WTC11 (cell line): ENCODE data around the gene MCM7. TPM values are rescaled to one million over a fixed set of nuclear protein-coding genes. Genes with fewer than 3 reads are reported as not detected.

Experiments
- ESRRA ChIP-seq: sonication (generic); formaldehyde crosslinking; IDR thresholded peaks from 2 replicates; pipeline ENCODE4 v1.8.1; 2022; ENCODE audit warnings: mild to moderate bottlenecking, missing genetic modification reagents, borderline replicate concordance
- ETV6 ChIP-seq: sonication (generic); formaldehyde crosslinking; IDR thresholded peaks from 2 replicates; pipeline ENCODE4 v1.8.1; 2022; ENCODE audit warnings: mild to moderate bottlenecking, missing genetic modification reagents
- GABPB1 ChIP-seq: sonication (generic); formaldehyde crosslinking; IDR thresholded peaks from 2 replicates; pipeline ENCODE4 v1.8.1; 2023; ENCODE audit warnings: mild to moderate bottlenecking, missing genetic modification reagents
- HMGA2 ChIP-seq: fragments of 250-450 bp; sonication (Bioruptor Pico); IDR thresholded peaks from 2 replicates; pipeline ENCODE4 v1.4.0; 2021; ENCODE audit warnings: mild to moderate bottlenecking, moderate library complexity
- KAT7 ChIP-seq: sonication (generic); formaldehyde crosslinking; IDR thresholded peaks from 2 replicates; pipeline ENCODE4 v1.8.1; 2023; ENCODE audit warnings: missing genetic modification reagents, mild to moderate bottlenecking, borderline replicate concordance
- MXD4 ChIP-seq: fragments of 250-450 bp; sonication (Bioruptor Pico); IDR thresholded peaks from 2 replicates; pipeline ENCODE4 v1.8.0; 2021; ENCODE audit warnings: mild to moderate bottlenecking, moderate library complexity, borderline replicate concordance
- NFYB ChIP-seq: sonication (generic); formaldehyde crosslinking; conservative IDR thresholded peaks from 2 replicates; pipeline ENCODE4 v1.8.0; 2022; ENCODE audit warnings: low read depth, missing genetic modification reagents
- PRRX2 ChIP-seq: fragments of 250-450 bp; sonication (Bioruptor Pico); IDR thresholded peaks from 2 replicates; pipeline ENCODE4 v1.8.0; 2021; ENCODE audit warnings: mild to moderate bottlenecking
- SMAD4 ChIP-seq: sonication (generic); formaldehyde crosslinking; IDR thresholded peaks from 2 replicates; pipeline ENCODE4 v1.8.0; 2022; ENCODE audit warnings: mild to moderate bottlenecking, missing genetic modification reagents
- SP1 ChIP-seq: sonication (generic); formaldehyde crosslinking; conservative IDR thresholded peaks from 2 replicates; pipeline ENCODE4 v1.8.1; 2022; ENCODE audit warnings: missing genetic modification reagents
- TCF7 ChIP-seq: sonication (generic); formaldehyde crosslinking; IDR thresholded peaks from 2 replicates; pipeline ENCODE4 v1.8.0; 2022; ENCODE audit warnings: mild to moderate bottlenecking, low read depth, missing genetic modification reagents, moderate library complexity
- TP53 ChIP-seq: sonication (generic); formaldehyde crosslinking; IDR thresholded peaks from 2 replicates; pipeline ENCODE4 v1.8.1; 2023; ENCODE audit warnings: mild to moderate bottlenecking, missing genetic modification reagents
- ZNF121 ChIP-seq: sonication (generic); formaldehyde crosslinking; IDR thresholded peaks from 2 replicates; pipeline ENCODE4 v1.8.0; 2023; ENCODE audit warnings: missing genetic modification reagents
- ZNF138 ChIP-seq: sonication (generic); formaldehyde crosslinking; conservative IDR thresholded peaks from 2 replicates; pipeline ENCODE4 v1.8.1; 2022; ENCODE audit warnings: mild to moderate bottlenecking, moderate library complexity, missing genetic modification reagents
- ZNF219 ChIP-seq: sonication (generic); formaldehyde crosslinking; IDR thresholded peaks from 2 replicates; pipeline ENCODE4 v1.8.0; 2023; ENCODE audit warnings: missing genetic modification reagents, mild to moderate bottlenecking, borderline replicate concordance
- ZNF232 ChIP-seq: sonication (generic); formaldehyde crosslinking; IDR thresholded peaks from 2 replicates; pipeline ENCODE4 v1.8.0; 2022; ENCODE audit warnings: mild to moderate bottlenecking, missing genetic modification reagents
- ZNF317 ChIP-seq: sonication (generic); formaldehyde crosslinking; IDR thresholded peaks from 2 replicates; pipeline ENCODE4 v1.8.1; 2023; ENCODE audit warnings: low read depth, mild to moderate bottlenecking, moderate library complexity, missing genetic modification reagents, borderline replicate concordance
- ZNF416 ChIP-seq: fragments of 250-450 bp; sonication (Bioruptor Pico); IDR thresholded peaks from 2 replicates; pipeline ENCODE4 v1.9.0; 2021; ENCODE audit warnings: mild to moderate bottlenecking, inconsistent platforms
- ZNF423 ChIP-seq: fragments of 250-450 bp; sonication (Bioruptor Pico); IDR thresholded peaks from 2 replicates; pipeline ENCODE4 v2.1.2; 2022; ENCODE audit warnings: mild to moderate bottlenecking, moderate library complexity
- total RNA-seq: library from RNA; stranded (reverse); gene quantifications from 3 replicates; pipeline ENCODE4 v1.2.3, GENCODE V29; 2021
- TF ChIP-seq, protein P1 (sequence below): sonication (generic); formaldehyde crosslinking; IDR thresholded peaks from 2 replicates; pipeline ENCODE4 v1.8.1; 2023; ENCODE audit warnings: mild to moderate bottlenecking, moderate library complexity, missing genetic modification reagents
- TF ChIP-seq, protein P2 (sequence below): sonication (generic); formaldehyde crosslinking; IDR thresholded peaks from 2 replicates; pipeline ENCODE4 v1.8.0; 2022; ENCODE audit warnings: mild to moderate bottlenecking, missing genetic modification reagents
- TF ChIP-seq, protein P3 (sequence below): sonication (generic); formaldehyde crosslinking; IDR thresholded peaks from 2 replicates; pipeline ENCODE4 v1.8.1; 2023; ENCODE audit warnings: mild to moderate bottlenecking, missing genetic modification reagents, borderline replicate concordance
- TF ChIP-seq, protein P4 (sequence below): fragments of 250-450 bp; sonication (Bioruptor Pico); IDR thresholded peaks from 2 replicates; pipeline ENCODE4 v1.8.0; 2021; ENCODE audit warnings: mild to moderate bottlenecking
- TF ChIP-seq, protein P5 (sequence below): sonication (generic); formaldehyde crosslinking; IDR thresholded peaks from 2 replicates; pipeline ENCODE4 v1.8.1; 2022; ENCODE audit warnings: mild to moderate bottlenecking, missing genetic modification reagents, moderate library complexity, borderline replicate concordance
- TF ChIP-seq, protein P6 (sequence below): sonication (generic); formaldehyde crosslinking; IDR thresholded peaks from 2 replicates; pipeline ENCODE4 v1.8.0; 2022; ENCODE audit warnings: mild to moderate bottlenecking, missing genetic modification reagents
- TF ChIP-seq, protein P7 (sequence below): sonication (generic); formaldehyde crosslinking; IDR thresholded peaks from 2 replicates; pipeline ENCODE4 v1.8.0; 2023; ENCODE audit warnings: missing genetic modification reagents, mild to moderate bottlenecking, borderline replicate concordance

MCM7 gene
- total RNA-seq, 1 experiment from 2014 or later = 351 TPM

DNA sequence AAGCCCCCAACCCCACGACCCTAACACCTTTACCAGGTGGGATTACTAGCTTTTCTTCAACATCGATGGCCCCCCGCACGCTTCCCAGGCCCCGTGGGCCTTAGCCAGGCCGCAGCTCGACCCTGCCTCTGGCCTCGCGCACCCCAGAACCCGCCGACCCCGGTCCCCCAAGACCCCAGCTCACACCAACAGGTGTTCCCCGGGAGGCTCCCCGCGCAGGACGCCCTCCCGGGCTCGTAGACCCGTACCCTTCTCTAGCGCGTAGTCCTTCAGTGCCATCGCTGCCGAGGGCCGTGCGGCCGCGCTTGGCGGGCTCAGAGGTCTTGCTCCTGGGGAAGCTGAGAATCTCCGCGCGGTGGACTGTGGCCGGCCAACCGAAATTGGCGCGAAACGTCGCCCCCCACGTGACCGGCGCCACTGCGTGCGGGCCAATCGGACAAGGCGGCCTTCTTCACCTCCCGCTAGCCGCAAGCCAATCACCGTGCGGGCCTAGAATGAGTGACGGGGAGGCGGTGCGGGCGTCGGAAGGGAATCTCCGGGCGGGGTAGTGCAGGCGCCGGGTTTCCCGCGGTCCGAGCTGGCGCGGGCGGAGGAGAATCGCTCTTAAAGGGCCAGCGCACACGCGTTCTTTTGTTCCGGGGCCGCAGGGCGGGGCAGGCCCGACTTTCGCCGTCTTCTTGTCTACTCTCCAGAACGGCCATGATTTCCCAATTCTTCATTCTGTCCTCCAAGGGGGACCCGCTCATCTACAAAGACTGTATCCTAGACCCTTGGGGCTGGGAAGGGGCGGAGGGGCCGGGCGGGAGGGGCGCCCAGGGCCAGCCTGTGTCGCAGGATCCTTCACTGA, at the start of gene MCM7, which contains the start of gene AP4M1 (continued):
- TF ChIP-seq, protein P1, sequence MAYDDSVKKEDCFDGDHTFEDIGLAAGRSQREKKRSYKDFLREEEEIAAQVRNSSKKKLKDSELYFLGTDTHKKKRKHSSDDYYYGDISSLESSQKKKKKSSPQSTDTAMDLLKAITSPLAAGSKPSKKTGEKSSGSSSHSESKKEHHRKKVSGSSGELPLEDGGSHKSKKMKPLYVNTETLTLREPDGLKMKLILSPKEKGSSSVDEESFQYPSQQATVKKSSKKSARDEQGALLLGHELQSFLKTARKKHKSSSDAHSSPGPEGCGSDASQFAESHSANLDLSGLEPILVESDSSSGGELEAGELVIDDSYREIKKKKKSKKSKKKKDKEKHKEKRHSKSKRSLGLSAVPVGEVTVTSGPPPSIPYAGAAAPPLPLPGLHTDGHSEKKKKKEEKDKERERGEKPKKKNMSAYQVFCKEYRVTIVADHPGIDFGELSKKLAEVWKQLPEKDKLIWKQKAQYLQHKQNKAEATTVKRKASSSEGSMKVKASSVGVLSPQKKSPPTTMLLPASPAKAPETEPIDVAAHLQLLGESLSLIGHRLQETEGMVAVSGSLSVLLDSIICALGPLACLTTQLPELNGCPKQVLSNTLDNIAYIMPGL = peak; percentile 51; the same call in 1 of the 2 replicates
- TF ChIP-seq ZNF219 (CRISPR knock-in tag) (no peak), SMAD4 (CRISPR knock-in tag) (no peak), ZNF232 (CRISPR knock-in tag) (peak; percentile 80; the same call in 1 of the 2 replicates), TP53 (no peak), ZNF121 (CRISPR knock-in tag) (no peak), HMGA2 (CRISPR knock-in tag) (no peak), ZNF416 (no peak), ZNF138 (CRISPR knock-in tag) (no peak), SP1 (CRISPR knock-in tag) (peak; percentile 43), MXD4 (CRISPR knock-in tag) (no peak), ZNF423 (CRISPR knock-in tag) (no peak), ETV6 (peak; percentile 38; the same call in 1 of the 2 replicates), ZNF317 (no peak), TCF7 (CRISPR knock-in tag) (no peak), GABPB1 (peak; percentile 45; the same call in 1 of the 2 replicates), KAT7 (CRISPR knock-in tag) (no peak), PRRX2 (CRISPR knock-in tag) (no peak), ESRRA (no peak), NFYB (peak; percentile 94)
- TF ChIP-seq, protein P2, sequence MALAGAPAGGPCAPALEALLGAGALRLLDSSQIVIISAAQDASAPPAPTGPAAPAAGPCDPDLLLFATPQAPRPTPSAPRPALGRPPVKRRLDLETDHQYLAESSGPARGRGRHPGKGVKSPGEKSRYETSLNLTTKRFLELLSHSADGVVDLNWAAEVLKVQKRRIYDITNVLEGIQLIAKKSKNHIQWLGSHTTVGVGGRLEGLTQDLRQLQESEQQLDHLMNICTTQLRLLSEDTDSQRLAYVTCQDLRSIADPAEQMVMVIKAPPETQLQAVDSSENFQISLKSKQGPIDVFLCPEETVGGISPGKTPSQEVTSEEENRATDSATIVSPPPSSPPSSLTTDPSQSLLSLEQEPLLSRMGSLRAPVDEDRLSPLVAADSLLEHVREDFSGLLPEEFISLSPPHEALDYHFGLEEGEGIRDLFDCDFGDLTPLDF (CRISPR knock-in tag) = no peak
- TF ChIP-seq, protein P3, sequence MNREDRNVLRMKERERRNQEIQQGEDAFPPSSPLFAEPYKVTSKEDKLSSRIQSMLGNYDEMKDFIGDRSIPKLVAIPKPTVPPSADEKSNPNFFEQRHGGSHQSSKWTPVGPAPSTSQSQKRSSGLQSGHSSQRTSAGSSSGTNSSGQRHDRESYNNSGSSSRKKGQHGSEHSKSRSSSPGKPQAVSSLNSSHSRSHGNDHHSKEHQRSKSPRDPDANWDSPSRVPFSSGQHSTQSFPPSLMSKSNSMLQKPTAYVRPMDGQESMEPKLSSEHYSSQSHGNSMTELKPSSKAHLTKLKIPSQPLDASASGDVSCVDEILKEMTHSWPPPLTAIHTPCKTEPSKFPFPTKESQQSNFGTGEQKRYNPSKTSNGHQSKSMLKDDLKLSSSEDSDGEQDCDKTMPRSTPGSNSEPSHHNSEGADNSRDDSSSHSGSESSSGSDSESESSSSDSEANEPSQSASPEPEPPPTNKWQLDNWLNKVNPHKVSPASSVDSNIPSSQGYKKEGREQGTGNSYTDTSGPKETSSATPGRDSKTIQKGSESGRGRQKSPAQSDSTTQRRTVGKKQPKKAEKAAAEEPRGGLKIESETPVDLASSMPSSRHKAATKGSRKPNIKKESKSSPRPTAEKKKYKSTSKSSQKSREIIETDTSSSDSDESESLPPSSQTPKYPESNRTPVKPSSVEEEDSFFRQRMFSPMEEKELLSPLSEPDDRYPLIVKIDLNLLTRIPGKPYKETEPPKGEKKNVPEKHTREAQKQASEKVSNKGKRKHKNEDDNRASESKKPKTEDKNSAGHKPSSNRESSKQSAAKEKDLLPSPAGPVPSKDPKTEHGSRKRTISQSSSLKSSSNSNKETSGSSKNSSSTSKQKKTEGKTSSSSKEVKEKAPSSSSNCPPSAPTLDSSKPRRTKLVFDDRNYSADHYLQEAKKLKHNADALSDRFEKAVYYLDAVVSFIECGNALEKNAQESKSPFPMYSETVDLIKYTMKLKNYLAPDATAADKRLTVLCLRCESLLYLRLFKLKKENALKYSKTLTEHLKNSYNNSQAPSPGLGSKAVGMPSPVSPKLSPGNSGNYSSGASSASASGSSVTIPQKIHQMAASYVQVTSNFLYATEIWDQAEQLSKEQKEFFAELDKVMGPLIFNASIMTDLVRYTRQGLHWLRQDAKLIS (CRISPR knock-in tag) = no peak
- TF ChIP-seq, protein P4, sequence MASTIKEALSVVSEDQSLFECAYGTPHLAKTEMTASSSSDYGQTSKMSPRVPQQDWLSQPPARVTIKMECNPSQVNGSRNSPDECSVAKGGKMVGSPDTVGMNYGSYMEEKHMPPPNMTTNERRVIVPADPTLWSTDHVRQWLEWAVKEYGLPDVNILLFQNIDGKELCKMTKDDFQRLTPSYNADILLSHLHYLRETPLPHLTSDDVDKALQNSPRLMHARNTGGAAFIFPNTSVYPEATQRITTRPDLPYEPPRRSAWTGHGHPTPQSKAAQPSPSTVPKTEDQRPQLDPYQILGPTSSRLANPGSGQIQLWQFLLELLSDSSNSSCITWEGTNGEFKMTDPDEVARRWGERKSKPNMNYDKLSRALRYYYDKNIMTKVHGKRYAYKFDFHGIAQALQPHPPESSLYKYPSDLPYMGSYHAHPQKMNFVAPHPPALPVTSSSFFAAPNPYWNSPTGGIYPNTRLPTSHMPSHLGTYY (CRISPR knock-in tag) = no peak
- TF ChIP-seq, protein P5, sequence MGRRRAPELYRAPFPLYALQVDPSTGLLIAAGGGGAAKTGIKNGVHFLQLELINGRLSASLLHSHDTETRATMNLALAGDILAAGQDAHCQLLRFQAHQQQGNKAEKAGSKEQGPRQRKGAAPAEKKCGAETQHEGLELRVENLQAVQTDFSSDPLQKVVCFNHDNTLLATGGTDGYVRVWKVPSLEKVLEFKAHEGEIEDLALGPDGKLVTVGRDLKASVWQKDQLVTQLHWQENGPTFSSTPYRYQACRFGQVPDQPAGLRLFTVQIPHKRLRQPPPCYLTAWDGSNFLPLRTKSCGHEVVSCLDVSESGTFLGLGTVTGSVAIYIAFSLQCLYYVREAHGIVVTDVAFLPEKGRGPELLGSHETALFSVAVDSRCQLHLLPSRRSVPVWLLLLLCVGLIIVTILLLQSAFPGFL (CRISPR knock-in tag) = no peak
- TF ChIP-seq, protein P6, sequence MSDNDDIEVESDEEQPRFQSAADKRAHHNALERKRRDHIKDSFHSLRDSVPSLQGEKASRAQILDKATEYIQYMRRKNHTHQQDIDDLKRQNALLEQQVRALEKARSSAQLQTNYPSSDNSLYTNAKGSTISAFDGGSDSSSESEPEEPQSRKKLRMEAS (CRISPR knock-in tag) = peak; percentile 91
- TF ChIP-seq, protein P7, sequence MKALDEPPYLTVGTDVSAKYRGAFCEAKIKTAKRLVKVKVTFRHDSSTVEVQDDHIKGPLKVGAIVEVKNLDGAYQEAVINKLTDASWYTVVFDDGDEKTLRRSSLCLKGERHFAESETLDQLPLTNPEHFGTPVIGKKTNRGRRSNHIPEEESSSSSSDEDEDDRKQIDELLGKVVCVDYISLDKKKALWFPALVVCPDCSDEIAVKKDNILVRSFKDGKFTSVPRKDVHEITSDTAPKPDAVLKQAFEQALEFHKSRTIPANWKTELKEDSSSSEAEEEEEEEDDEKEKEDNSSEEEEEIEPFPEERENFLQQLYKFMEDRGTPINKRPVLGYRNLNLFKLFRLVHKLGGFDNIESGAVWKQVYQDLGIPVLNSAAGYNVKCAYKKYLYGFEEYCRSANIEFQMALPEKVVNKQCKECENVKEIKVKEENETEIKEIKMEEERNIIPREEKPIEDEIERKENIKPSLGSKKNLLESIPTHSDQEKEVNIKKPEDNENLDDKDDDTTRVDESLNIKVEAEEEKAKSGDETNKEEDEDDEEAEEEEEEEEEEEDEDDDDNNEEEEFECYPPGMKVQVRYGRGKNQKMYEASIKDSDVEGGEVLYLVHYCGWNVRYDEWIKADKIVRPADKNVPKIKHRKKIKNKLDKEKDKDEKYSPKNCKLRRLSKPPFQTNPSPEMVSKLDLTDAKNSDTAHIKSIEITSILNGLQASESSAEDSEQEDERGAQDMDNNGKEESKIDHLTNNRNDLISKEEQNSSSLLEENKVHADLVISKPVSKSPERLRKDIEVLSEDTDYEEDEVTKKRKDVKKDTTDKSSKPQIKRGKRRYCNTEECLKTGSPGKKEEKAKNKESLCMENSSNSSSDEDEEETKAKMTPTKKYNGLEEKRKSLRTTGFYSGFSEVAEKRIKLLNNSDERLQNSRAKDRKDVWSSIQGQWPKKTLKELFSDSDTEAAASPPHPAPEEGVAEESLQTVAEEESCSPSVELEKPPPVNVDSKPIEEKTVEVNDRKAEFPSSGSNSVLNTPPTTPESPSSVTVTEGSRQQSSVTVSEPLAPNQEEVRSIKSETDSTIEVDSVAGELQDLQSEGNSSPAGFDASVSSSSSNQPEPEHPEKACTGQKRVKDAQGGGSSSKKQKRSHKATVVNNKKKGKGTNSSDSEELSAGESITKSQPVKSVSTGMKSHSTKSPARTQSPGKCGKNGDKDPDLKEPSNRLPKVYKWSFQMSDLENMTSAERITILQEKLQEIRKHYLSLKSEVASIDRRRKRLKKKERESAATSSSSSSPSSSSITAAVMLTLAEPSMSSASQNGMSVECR (CRISPR knock-in tag) = peak; percentile 93
